IPS-15b (cell line): Measurements from ENCODE around the gene HMCES.
"Not testable (repeated sequence)": the region's sequence is repeated elsewhere in the genome, so short reads cannot be mapped to it uniquely, and the experiment has no call there.

Experiments
- H3K27me3 ChIP-seq: one replicate; pipeline ENCODE4 v1.6.1; 2013; ENCODE audit warnings: low read length; ENCODE audit not compliant: control insufficient read depth, insufficient read depth
- H3K36me3 ChIP-seq: one replicate; pipeline ENCODE4 v1.6.1; 2013; ENCODE audit warnings: low read length; ENCODE audit not compliant: control insufficient read depth, insufficient read depth
- H3K4me1 ChIP-seq: one replicate; pipeline ENCODE4 v1.6.1; 2013; ENCODE audit warnings: mild to moderate bottlenecking, low read length; ENCODE audit not compliant: control insufficient read depth, insufficient read depth
- H3K4me3 ChIP-seq: one replicate; pipeline ENCODE4 v1.5.1; 2013; ENCODE audit warnings: low read depth, low read length
- H3K9ac ChIP-seq: one replicate; pipeline ENCODE4 v1.6.1; 2013; ENCODE audit warnings: low read depth, mild to moderate bottlenecking, low read length
- H3K9me3 ChIP-seq: one replicate; pipeline ENCODE4 v1.6.1; 2013; ENCODE audit warnings: mild to moderate bottlenecking, low read length; ENCODE audit not compliant: control insufficient read depth, insufficient read depth

Gene HMCES

GRCh38 chr3:129326595-129326994 lies 47.9 kb downstream of the HMCES start:
- Histone ChIP-seq H3K9me3 (no peaks in the 10 kb centered on the region), H3K36me3 (no peaks in the 10 kb centered on the region), H3K9ac (no peak overlapping the region), H3K27me3 (no peaks in the 10 kb centered on the region), H3K4me3 (no peak overlapping the region), H3K4me1 (no peaks in the 10 kb centered on the region)

GRCh38 chr3:129327510-129327909 lies 48.8 kb downstream of the HMCES start:
- no peak overlapping the region for H3K9ac ChIP-seq
- no peaks in the 10 kb centered on the region for H3K27me3 ChIP-seq
- H3K4me1 ChIP-seq: no peaks in the 10 kb centered on the region
- no peaks in the 10 kb centered on the region for H3K9me3 ChIP-seq
- no peak overlapping the region for H3K4me3 ChIP-seq
- H3K36me3 ChIP-seq: no peaks in the 10 kb centered on the region

GRCh38 chr3:129329858-129330257 lies 51.2 kb downstream of the HMCES start:
- Histone ChIP-seq H3K4me1 (no peaks in the 10 kb centered on the region), H3K9me3 (no peaks in the 10 kb centered on the region), H3K4me3 (no peak overlapping the region), H3K36me3 (no peaks in the 10 kb centered on the region), H3K9ac (no peak overlapping the region), H3K27me3 (no peaks in the 10 kb centered on the region)

DNA sequence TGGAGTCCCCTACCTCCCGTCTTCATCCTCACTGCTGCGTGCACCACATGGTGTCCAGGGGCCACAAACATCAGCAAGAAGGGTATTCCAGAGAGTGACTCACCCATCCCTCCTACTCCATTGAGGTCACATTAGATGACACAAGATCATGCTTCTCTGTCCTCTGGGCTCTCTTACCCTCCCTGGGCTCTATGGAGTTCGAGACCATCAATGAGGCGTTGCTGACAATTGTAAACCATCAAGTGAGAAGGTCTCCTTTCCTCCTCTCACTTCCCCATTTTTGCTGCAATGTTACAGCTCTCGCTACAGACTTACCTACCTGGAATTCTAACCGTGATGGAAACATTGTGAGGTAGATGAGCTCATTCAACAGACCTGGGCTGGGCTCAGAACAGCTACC lies 51.7 kb downstream of the HMCES start:
- H3K4me3 ChIP-seq: no peak overlapping the region
- no peak overlapping the region for H3K9ac ChIP-seq
- H3K4me1 ChIP-seq: no peaks in the 10 kb centered on the region
- no peaks in the 10 kb centered on the region for H3K36me3 ChIP-seq
- no peaks in the 10 kb centered on the region for H3K9me3 ChIP-seq
- H3K27me3 ChIP-seq: no peaks in the 10 kb centered on the region

GRCh38 chr3:129333891-129334290 lies 55.2 kb downstream of the HMCES start:
- H3K9ac ChIP-seq: no peak overlapping the region
- no peaks in the 10 kb centered on the region for H3K36me3 ChIP-seq
- no peaks in the 10 kb centered on the region for H3K9me3 ChIP-seq
- H3K4me3 ChIP-seq: no peak overlapping the region
- H3K4me1 ChIP-seq: no peaks in the 10 kb centered on the region
- no peaks in the 10 kb centered on the region for H3K27me3 ChIP-seq

DNA sequence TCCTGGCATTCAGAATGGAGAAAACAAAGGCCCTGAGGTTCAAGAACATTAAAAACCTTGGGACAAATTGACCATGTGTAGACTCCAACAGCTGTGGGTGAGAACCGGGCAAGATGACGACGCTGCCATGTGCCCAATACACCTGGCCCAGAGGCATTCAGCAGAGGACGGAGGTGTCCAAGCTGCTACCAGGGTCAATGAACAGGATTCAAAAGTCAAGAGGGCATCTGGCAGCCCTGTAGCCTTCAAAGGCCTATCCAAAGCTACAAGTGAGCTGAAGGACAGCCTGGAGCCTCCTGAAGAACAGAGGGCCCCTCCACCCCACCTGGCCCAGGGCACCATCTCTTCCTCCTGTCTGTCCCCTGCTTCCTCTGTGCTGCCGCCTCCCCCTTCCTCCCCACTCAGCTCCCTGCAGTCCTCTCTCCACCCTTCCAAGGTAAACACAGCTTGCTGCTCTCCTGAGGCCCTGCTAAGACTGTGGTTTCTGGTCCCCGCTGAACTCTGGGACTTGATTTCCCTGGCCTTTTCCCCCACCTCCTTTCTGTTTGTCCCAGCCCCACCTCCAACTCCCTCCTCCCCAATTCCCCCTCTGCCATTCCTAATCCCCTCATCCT lies 57.5 kb downstream of the HMCES start:
- Histone ChIP-seq H3K27me3 (no peaks in the 10 kb centered on the region), H3K4me3 (no peak overlapping the region), H3K36me3 (no peaks in the 10 kb centered on the region), H3K4me1 (no peaks in the 10 kb centered on the region), H3K9me3 (no peaks in the 10 kb centered on the region), H3K9ac (no peak overlapping the region)

DNA sequence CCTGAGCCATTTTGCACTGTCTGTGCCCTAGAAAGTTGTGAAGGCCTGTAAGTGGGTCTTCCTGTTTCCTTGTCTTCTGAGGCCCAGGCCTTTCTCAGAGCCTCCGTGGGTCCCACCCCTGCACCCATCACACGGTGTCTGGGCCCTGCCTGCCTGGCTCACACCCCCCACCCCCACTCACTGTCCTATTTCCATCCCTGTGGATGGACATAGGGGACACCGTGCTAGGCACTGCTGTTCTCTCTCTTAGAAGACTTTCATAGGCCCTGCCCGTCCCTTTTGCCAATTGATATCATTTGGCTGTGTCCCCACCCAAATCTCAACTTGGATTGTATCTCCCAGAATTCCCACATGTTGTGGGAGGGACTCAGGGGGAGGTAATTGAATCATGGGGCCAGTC lies 59.0 kb downstream of the HMCES start:
- H3K36me3 ChIP-seq, H3K9ac ChIP-seq, H3K9me3 ChIP-seq, H3K4me1 ChIP-seq, H3K27me3 ChIP-seq, H3K4me3 ChIP-seq: not testable (repeated sequence)

DNA sequence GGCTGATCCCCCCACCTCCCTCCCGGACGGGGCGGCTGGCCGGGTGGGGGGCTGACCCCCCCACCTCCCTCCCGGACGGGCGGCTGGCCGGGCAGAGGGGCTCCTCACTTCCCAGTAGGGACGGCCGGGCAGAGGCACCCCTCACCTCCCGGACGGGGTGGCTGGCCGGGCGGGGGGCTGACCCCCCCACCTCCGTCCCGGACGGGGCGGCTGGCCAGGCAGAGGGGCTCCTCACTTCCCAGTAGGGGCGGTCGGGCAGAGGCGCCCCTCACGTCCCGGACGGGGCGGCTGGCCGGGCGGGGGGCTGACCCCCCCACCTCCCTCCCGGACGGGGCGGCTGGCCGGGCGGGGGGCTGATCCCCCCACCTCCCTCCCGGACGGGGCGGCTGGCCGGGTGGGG lies 60.5 kb downstream of the HMCES start:
- H3K4me3 ChIP-seq, H3K4me1 ChIP-seq, H3K36me3 ChIP-seq, H3K9me3 ChIP-seq, H3K9ac ChIP-seq, H3K27me3 ChIP-seq: not testable (repeated sequence)

DNA sequence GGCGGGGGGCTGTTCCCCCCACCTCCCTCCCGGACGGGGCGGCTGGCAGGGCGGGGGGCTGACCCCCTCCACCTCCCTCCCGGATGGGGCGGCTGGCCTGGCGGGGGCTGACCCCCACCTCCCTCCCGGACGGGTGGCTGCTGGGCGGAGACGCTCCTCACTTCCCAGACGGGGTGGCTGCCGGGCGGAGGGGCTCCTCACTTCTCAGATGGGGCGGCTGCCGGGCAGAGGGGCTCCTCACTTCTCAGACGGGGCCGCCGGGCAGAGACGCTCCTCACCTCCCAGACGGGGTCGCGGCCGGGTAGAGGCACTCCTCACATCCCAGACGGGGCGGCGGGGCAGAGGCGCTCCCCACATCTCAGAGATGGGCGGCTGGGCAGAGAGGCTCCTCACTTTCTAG lies 61.2 kb downstream of the HMCES start:
- H3K9me3 ChIP-seq, H3K27me3 ChIP-seq, H3K4me3 ChIP-seq, H3K36me3 ChIP-seq, H3K9ac ChIP-seq, H3K4me1 ChIP-seq: not testable (repeated sequence)

DNA sequence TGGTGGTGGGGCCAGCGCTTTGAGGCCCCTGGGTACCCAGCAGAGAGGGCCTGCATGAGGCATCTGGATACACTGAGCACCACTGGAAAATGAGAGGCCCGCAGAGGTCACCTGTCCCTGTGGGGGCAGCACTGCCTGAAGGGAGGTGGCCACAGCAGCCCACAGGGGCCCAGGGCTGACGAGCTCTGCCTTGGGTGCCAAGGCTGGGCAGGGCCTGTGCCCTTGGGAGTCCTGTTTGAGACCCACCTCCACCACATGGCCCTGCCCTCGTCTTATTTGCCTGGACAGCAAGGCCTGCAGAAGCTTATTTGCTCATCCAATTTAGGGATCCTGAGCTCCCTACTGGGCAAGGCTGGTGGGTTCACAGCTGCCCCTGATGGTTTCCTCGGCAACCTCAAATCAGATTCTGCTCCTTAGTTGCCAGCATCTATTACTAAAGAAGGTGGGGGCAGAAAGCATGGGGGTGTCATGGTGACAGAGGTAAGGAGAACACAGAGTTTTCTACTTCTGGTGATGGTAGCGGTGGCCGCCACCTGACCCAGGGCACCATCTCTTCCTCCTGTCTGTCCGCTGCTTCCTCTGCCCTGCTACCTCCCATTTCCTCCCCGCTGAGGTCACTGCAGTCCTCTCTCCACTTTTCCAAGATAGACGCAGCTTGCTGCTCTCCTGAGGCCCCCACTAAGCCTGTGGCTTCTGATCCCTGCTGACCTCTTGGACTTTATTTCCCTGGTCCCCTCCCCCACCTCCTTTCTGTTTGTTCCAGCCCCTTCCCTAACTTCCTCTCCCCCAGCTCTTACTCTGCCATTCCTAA lies 62.9 kb downstream of the HMCES start:
- H3K4me3 ChIP-seq: no peak overlapping the region
- no peaks in the 10 kb centered on the region for H3K4me1 ChIP-seq
- no peaks in the 10 kb centered on the region for H3K9me3 ChIP-seq
- no peaks in the 10 kb centered on the region for H3K36me3 ChIP-seq
- H3K27me3 ChIP-seq: no peaks in the 10 kb centered on the region
- H3K9ac ChIP-seq: no peak overlapping the region

GRCh38 chr3:129343643-129344360 lies 65.1 kb downstream of the HMCES start:
- Histone ChIP-seq H3K4me3 (peak overlapping the region; percentile 58), H3K36me3 (no peaks in the 10 kb centered on the region), H3K4me1 (no peaks in the 10 kb centered on the region), H3K27me3 (no peaks in the 10 kb centered on the region), H3K9ac (no peak overlapping the region), H3K9me3 (no peaks in the 10 kb centered on the region)
